ENCODE measurements around the gene ALDH1L1.

ALDH1L1 gene

DNA sequence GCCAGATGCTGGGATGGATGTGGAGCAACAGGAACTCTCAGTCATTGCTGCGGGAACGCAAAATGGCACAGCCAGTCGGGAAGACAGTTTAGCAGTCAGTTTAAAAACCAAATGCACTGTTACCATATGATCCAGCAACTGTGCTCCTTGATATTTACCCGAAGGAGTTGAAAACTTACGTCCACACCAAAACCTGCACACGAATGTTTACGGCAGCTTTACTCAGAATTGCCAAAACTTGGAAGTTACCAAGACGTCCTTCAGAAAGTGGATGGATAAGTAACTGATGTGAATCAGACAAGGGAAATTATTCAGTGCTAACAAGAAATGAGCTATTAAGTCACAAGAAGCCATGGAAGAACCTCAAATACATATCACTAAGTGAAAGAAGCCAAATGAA, 60.4 kb downstream of the ALDH1L1 start:
- no peak for DNase-seq (ENCODE audit: low spot score)

DNA sequence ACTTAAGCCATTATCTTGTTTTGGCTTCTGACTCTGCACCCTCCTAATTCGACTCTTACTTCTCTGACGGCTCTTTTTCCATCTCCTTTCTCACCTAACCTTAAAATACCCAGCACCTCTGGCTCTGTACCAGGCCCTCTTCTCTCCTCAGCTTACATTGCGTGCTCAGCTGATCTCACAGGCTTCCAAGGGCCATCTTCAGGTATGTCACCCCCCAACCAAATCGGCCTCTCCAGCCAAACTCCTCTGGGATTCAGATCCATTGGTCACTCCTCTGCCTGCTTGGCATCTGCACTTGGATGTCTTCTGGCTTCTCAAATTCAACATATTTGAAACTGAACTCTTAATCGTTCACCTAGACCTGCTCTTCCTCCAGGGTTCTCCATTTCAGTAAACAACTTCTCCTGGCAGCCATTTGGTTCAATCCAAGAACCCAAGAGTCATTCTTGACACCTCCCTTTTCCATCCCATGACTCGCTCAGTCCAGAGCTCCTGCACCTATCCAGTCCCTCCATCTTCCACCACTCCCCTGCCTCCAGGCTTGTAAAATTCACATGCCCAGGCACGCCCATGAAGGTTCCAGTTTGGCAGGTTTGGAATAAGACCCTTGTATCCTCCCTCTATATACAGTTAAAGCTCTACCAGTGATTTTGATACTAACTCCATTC, 61.2 kb downstream of the ALDH1L1 start:
- no peak for DNase-seq (ENCODE audit: low spot score)

DNA sequence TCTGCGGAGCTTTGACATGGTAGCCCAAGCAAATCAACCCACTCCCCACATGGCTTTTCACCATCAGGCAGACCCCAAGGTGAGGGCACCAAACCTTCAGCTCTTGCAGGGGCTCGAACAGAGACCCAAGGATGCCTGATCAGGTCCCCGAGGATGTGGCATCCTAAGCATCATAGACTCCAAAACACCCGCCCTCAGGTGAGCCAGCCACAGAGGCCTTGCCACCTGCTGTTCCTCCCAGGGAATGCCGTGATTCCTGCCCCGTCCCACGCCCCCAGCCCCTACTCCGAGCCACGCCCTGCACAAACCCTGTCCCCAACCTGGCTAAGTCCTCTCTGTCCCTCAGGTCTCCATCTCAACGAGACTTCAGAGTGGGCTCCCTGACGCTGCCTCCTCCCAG, 61.8 kb downstream of the ALDH1L1 start:
- no peak for DNase-seq (ENCODE audit: low spot score)

DNA sequence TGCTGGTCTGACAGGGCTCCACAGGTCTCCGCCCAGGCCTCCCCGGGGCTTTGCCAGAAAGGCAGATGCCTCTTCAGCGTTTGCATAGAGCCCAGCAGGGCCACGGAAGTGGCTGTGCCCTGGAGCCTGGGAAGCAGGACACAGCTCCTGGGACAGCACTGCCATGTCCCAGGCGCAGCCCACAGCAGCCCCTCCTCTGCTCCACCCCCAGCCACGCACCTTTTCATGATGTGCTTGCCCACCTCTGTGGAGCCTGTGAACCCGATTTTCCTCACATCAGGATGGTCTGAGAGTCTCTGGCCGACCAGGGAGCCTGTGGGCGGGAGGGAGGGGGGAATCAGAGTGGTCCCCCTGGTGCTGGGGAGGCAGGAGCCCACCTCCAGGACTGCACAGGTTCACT, 62.6 kb downstream of the ALDH1L1 start:
- DNase-seq (ENCODE audit: low spot score), result no peak

DNA sequence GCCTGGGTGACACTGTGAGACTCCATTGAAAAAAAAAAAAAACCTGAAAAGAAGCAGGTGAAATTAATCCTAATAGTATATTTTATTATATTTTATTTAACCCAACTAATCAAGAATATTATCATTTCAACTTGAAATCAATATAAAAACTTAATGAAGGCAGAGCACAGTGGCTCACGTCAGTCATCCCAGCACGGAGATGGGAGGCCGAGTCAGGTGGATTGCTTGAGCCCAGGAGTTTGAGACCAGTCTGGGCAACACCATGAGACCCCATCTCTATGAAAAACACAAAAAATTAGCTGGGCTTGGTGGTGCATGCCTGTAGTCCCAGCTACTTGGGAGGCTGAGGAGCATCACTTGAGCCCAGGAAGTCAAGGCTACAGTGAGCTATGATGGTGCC, 63.2 kb downstream of the ALDH1L1 start:
- no peak for DNase-seq (ENCODE audit: low spot score)

DNA sequence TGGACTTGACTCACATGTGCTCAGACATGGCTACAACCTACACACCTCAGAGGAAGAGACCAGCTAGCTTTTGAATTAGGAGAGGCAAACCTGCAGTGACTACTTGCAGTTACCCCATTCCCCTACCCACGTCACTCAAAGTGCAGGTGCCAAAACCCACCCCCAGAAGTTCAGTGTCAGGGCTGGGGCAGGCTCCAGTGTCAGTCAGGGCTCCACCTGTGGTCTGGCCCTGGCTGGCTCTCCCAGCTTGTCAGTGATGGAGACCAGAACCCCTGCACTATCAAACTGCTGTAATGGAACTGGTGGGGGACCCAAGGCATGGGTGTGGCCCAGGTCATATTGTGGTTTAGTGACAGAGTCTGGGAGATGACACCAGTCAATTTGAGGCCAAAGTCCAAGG, 63.9 kb downstream of the ALDH1L1 start:
- DNase-seq (ENCODE audit: low spot score), result no peak

DNA sequence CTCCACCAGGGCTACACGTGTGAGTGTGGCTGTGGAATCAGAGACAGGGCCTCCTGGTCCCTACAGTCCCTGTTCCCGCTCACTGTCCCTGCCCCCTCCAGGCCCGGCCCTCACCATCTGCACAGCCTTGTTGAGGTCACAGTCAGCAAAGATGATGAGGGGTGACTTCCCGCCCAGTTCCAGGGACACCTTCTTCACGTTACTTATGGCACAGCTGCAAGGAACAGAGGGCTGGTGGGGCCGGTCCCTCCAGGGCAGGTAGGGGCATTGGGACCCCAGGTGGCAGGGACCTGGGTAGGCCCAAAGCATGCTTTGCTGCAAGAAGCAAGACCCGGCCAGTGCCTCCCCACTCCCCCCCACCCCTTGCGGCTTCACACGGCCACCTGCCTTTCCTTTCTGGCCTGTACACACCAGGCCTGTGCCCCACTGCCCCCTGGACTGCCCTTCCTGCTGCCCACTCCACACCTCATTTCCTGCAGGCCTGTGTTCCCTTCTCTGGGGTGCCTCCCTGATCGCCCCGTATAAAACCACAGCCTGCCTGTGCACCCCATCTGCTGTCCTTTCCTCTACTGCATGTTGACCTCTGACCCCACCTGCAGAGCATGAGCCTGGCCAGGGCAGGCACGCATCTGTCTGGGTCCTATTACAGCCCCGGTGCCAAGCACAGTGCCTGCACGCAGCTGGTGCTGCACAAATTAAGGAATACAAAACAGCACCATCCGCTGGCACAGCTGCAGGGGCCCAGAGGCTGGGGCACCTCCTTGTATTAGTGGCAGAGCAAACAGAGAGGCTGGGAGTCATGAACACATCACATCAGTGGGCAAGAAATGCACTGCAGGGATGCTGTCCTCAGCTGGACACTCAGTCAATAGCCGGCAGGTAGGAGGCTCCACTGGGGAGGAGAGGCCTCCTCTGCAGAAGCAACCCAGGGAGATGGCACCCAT, 65.7 kb downstream of the ALDH1L1 start:
- no peak for DNase-seq (ENCODE audit: low spot score)

DNA sequence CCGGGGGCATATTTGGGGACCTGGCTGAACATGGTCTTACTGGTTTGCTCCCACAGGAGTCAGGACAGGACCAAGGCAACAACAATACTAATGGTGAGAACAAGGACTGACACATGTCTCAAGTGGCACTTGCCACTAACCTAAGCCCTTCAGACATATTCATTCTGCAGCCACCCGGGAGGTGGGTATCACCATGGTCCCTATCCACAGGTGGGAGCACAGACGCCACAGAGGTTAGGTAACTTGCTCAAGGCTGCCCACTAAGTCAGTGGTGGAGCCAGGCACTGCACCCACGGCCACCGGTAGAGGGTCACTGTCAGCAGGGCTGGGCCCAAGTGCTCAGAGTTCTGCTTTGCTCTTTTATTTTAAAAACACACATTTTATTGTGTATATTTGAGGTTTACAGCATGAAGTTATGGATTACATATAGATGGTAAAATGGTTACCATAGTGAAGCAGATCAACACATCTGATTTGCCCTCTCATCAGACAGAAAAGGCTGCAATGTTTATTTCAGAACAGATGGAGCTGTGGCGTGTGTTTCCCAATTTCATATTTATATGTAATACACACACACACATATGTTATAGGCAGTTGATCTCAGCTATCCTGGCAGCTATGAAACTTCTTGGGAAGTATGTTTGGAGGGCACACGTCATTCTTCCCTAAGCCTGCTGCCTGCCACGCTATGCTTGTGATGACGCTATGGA, 66.5 kb downstream of the ALDH1L1 start:
- DNase-seq (ENCODE audit: low spot score), result no peak

DNA sequence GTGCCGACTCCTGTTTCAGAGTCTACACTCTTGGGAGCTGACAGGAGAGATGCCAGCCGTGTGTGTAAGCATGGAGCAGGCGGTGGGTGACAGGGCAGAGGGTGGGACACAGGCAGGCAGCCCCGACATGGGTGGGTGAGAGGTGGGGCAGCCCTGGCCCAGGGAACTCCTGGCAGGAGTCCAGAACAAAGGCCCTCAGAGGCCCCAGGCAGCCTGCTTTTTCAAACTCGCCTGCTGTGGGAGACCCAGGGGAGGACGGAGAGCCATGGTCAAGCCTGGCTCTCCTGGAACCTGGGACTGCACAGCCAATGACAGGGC, 67.2 kb downstream of the ALDH1L1 start:
- DNase-seq (ENCODE audit: low spot score), result no peak

DNA sequence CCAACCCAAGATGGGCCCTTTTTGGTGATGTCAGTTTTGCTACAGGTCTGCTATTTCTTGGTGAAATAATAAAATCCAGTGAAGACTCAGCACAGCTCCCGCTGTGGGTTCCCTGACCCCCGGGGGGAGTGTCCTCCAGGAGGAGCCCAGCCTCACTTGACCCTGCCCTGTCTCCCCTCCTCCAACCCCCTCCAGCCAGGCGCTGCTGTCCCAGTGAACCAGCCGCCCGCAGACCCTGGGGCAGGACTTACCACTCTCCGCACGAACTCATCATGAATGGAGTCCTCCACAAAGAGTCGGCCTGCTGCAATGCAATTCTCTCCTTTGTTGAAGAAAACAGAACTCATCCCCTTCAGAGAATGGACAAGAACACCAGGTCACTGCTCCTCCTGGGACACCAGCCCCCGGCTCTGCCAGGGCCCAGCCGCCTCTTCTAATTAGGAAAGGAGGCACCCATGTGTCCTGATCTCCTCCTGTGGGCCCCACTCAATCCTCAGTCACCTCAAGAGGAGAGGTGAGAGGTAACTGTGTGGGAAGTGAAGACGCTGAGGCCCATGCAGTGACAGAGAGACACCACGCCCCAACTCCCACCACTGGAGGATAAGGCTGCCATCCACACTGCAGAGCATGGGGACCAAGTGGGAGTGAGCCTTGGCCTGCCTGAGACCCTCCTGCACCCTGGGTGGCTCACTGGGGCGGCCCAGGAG, 67.7 kb downstream of the ALDH1L1 start:
- DNase-seq (ENCODE audit: low spot score), result no peak

DNA sequence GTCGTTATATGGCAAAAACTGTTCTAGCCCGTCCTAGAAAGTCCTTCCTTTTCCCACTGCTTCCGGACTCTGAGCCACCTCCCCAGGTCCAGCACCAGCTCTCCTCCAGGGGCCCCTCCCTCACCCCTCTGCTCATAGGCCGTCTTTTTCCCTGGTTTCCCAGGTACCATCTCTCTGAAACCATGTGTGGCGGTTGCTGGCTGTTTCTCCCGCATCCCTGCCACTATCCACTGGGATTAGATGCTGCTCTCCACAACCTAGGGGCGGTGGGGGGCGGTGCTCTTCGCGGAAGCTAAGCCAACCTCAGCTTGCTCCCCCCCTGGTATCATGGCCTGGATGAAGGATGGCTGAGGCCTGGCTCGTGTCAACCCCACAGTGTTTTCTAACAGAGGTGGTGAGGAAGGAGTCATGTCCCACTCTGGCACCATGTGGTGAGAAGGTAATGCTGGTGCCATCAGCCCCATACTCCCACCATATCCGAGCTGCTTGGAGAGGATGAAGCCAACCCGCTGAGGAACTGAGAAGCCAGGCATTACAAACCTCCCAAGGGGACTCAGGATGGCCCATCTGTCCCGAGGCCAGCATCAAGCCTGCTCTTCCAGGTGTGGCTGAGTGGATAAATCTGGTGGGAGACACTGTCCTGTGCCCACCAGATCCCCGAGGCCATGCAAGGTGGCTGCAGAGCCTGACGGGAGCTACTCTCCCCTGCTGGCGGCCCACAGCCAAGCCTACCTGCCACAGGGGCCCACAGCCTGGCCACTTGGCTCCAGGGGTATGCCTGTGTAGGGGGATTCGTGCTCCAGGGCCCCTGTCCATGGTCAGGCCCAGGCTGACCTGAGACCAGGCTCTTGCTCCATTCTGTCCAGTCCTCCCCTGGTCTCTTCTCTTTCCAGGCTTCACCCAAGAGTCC, 68.6 kb downstream of the ALDH1L1 start:
- DNase-seq (ENCODE audit: low spot score), result no peak

DNA sequence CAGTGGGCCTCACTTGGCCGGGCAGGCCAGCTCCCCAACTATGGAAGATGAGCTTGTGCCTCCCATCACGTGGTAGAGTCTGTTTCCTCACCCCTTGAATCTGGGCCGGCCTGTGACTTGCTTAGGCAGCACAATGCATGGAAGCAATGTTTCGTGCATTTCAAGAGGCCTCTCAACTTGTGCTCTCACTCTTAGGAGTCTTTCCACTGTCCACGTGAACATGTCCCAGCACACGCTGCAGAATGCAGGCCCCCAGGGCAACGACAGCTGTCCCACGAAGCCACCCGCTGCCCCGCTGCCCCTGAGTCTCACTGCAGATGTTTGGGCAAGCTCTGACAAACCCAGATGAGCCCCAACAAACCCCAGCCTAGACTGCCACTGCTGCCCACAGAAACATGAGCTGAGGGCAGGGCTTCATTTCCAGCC, 69.2 kb downstream of the ALDH1L1 start:
- DNase-seq (ENCODE audit: low spot score), result no peak

DNA sequence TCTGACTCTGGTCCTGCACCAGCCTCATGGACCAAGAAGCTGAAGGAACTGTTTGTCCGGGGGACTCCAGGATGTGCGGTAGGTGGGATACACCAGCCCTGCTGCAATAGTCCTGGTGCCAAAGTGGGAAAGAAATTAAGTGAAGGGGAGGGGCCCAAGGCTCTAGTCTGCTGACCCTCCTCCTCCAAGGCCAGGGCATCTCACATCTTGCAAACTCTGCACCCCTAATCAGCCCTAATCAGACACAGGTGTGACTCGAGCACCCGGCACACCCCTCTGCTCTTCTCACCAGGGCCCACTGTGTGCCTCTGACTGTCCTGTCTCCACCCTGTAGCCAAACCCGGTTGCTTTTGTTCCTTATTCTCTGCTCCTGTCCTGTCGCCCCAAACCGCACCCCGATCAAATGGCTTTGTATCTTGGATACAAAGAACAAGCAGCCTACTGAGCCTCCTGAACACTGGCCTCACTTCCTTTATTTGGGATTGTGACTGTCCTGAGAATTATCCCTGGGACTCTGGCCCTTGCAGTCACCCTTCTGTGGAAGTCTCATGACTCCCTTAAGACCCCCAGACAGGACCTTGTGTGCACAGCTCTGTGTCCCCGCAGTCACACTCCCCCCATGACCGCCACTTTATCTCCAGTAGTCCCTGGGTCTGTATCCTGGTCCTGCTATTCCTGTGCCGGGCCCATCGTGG, 69.8 kb downstream of the ALDH1L1 start:
- DNase-seq (ENCODE audit: low spot score), result no peak

DNA sequence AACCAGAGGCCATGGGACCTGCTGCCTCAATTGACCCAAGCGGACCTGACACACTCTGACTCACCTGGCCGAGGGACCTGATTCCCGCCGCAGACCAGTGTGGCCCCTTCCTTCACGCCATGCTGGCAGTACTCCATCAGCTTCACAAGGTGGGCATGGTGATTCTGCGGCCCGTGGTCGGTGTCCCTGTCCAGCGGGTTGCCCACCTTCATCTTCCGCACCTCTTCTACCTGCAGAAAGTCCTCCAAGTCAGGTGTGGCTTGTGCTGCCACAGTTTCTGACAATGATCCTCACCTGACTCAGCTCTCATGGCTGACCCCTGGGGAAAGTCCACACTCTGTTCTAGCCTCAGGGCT, 70.5 kb downstream of the ALDH1L1 start:
- DNase-seq (ENCODE audit: low spot score), result no peak

DNA sequence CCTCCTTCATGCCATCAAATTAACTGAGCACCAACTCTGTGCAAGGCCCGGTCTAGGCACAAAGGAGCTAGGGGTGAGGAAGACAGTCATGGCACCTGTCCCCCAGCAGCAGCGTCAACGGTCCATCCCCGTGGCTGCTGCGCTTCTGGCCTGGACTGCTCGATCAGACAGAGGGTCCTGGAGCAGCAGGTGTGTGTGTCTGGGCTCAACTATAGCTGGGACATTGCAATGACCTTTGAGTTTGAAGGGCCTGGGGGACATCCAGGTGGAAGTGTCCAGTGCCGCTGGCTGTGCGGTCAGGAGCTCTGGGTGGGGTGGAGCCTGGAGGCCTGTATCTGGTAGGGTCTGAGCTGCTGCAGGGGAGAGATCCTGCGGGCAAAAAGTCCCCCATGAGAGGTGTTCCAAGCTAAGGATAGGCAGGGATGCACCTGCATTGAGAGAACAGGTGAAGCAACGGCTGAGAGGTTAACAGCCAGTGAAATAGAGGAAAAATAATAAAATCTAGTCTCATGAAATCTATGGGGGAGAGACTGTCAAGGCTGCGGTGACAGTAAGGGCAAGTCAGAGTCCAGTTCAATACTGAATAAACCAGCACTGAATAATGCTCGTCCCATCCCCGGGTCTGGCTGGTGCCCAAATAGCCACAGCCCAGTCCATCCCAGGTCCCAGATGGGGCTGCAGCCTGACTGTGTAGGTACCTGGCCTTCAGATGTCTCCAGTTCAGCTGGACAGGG, 71.1 kb downstream of the ALDH1L1 start:
- no peak for DNase-seq (ENCODE audit: low spot score)

DNA sequence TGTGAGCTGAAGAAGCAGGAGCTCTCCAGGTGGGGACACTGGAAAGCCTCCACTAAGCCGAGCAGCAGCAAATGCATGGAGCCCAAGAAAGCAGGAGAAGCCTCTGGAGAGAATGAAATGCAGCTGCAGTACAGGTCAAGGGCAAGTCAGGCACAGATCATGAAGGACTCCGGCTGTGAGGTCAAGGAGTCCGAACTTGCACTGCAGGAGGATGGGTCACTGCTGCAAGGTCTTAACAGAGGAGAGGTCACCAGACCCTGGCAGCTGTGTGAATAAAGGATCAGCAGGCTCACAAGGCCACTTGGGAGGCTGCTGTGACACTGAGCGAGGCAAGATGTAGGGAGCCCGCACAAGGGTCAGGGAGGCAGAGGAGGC, 71.7 kb downstream of the ALDH1L1 start:
- DNase-seq (ENCODE audit: low spot score), result no peak

DNA sequence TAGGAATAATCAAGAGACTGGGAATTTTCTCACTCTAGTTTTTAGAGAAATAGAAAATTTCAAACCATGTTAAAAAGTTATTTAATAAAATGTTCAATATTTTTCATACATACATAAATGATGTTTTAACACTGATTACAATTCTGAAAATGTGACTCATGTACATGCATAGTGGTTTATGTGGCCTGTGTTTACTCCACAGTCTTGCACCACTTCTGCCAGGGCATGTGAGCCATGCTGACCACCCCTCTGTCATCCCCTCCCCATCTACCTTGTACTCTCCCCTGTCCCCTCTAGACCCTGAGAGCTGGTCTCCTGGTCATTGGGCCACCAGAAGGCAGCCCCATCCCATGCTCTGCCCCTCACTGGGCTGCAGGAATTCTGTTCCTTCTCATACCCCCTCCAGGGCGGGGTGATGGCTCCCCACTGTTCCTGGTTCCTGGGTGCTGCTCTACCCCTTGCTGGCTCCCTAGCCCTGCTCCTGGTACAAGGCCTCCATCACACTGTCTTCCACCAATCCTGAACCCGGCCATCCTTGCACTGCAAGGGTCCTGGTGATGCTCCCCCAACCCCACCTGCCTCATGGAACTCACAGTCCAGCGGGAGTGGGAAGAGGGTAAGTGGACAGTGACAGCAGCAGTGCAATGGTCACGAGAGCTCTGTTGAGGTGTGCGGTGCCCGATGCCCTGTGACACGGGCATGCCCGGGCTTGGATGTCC, 72.3 kb downstream of the ALDH1L1 start:
- DNase-seq (ENCODE audit: low spot score), result no peak

DNA sequence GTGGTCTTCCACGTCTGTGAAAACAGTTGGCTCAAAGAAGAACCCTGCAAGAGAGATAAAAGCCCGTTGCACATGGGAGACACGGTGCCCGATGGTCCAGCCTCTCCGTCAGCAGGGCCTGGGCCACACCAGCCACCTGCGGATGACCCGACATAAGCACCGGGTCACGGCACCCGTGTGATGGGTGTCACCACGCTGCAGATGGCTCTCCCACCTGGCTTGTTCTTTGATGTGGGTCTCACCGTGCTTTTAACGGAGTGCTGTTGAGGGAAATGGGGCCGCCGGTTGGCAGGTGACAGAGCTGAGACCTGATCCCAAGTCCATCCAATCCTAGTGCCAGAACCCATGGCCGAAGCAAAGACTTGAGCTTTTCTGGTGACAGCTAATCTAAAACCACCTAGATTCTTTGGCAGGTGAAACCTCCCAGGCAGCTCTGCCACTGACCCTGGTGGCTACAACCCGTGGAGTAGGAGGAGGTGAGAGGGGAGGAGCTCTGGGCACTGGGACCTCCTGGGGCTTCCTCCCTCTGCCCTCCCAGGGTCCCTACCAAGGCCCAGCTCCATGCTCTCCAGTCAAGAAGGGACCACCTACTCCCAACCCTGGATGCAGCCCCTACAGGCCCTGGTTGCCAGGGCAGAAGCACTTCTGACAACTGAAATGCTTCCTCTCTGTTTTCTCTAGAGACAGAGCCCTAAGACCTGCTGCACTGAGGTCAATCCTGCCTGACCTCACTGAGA, 73.0 kb downstream of the ALDH1L1 start:
- no peak for DNase-seq (ENCODE audit: low spot score)
